Measurements from ENCODE around the gene MRPS2.

- TF ChIP-seq CTCF (IDR thresholded peaks at IDR 0.05) (no peak), ZFX (IDR thresholded peaks at IDR 0.05; ENCODE audit: borderline replicate concordance) (no peak)
Measured at GRCh38 chr9:135517407-135517822, 16.9 kb downstream of the MRPS2 start.
